ENCODE measurements around the gene GPR119.
A peak's percentile ranks its signal among the peaks of the same experiment; 100 is the strongest.
"Not testable (repeated sequence)": the region's sequence is repeated elsewhere in the genome, so short reads cannot be mapped to it uniquely, and the experiment has no call there.

The GPR119 gene

DNA sequence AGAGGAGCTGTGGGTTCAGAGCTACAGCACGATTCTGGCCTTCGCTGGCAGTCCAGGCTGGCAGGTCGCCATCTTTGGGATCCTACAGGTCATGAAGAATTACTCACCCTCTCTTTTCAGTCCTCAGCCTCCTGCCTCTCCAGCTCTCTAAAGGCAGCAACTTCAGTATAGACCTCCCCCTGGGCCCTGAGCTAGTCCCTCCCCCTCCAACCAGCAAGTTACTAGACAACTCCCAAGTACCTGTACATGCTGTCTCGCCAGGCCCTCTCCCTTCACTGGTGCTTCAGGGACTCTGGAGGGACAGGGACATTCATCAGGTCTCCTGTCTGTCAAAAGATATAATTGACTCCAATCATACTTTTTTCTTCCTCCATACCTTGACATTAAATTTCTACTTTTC, at the start of gene GPR119:
TSS of gene GPR119 (minus strand) at position 155 of the 400 bp plus-strand sequence. CDS start 227 bp downstream, outside the sequence.
- DNase-seq (ENCODE audit: low spot score): no peak

DNA sequence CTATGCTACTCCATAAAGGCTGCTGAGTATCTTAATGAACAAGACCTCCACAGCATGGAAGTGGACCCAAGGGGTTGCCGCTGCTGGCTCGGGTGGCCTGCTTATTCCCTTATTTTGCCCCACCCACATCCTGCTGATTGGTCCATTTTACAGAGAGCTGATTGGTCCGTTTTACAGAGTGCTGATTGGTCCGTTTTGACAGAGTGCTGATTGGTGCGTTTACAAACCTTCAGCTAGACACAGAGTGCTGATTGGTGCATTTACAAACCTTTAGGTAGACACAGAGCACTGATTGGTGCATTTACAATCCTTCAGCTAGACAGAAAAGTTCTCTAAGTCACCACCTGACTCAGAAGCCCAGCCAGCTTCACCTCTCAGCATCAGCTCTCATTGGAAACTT, 43.8 kb upstream of the GPR119 start:
- DNase-seq (ENCODE audit: low spot score): not testable (repeated sequence)

DNA sequence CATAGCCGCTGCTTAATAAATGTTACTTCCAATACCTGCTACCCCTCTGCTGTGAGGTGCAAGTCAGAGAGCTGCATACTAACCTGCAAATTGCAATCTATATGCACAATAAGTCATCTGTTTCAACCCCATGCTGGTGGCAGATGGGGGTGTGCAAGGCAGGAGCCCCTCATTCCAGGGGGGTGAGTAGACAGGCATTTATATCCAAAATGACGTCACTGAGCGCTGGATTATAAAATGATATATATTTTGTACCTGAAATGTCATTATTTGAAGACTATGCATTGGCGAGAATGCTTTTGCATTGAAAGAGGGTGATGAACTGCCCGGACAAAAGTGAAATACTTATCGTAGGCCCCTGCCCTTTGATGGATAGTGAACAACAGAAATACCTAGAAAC, 41.1 kb upstream of the GPR119 start:
- DNase-seq (ENCODE audit: low spot score): no peak

DNA sequence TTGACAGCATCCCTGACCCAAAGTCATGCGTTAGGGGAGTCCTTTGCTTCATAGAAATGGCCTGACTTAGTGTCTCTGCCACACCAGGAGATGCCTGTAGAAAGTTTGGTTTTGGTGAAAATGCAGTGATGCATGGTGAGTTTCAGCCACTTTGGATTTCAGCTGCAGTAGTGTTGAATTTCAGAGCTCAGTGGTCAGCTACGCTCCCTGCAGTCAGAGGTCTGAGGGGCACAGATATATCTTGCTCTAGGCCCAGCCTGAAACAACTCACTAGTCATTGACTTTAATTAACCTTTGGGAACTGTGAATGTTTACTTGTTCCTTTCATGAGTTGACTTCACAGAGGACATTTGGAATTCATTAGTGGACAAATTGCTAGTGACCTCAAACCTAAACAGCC, 33.8 kb upstream of the GPR119 start:
- no peak for DNase-seq (ENCODE audit: low spot score)

DNA sequence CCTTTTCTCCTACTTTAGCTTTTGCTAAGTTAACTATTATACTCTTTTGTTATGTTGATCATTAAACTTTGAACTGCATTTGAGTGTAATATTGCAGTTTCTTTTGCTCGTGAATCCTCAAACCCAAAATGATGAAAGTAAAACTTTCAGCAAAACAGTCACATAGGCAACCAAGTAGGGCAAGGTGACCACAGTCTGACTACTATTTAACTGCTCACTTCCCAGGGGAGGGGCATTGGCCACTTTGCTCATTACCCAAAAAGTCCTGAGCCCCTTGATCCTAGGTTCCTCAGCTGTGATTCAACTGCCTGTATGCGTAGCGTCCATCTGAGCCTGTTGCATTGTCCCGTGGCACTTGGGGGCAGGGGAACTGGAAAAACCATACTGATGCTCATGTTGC, 33.3 kb upstream of the GPR119 start:
- no peak for DNase-seq (ENCODE audit: low spot score)

DNA sequence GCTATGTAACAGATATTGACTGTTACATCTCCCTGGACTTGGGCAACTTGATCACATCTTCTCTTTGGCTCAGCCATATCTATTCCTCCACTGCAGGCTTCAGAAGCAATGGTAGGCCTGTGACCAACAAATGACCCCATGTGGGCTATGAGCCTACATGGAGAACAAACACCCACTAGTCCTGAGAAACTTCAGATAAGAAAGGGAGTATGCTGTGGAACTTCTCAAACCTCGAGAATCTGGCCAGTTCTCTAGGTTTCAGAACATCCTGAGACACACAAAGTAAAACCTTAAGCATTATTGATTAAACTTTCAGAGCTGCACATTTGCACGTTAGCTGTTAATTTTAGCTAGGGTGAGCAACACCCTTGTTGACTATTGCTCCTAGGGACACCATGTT, 32.6 kb upstream of the GPR119 start:
- DNase-seq (ENCODE audit: low spot score): no peak

DNA sequence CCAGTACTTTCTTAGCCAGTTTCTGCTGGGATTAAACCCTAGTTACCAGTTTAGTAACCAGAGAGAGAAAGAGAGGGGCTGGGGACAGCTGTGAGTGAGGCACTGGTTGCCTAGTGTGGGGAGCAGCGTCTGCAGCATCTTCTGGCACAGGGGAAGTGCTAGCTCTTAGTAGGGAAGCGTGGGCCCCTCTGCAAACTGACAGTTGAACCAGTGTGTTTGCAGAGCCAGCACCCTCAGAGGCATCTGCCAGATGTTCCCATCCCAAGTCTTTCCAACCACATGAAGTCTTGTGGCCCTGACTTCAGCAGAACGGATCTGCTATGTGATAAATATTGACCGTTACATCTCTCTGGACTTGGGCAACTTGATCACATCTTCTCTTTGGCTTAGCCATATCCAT, 31.3 kb upstream of the GPR119 start:
- DNase-seq (ENCODE audit: low spot score): no peak

DNA sequence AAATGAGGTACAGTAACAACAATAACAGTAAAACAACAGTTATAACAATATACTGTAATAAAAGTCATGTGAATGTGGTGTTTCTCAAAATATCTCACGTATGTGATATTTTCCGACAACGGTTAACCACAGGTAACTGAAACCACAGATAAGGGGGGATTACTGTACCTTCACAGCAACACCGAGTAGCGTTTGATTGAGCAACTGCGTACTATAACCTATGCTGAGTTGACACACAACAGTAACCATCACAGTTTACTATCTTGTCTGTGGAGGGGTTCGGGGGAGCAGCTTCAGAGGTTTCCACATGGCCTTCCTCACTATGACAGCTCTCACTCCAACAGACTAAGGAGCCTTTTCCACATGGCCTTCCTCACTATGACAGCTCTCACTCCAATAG, 29.7 kb upstream of the GPR119 start:
- no peak for DNase-seq (ENCODE audit: low spot score)

DNA sequence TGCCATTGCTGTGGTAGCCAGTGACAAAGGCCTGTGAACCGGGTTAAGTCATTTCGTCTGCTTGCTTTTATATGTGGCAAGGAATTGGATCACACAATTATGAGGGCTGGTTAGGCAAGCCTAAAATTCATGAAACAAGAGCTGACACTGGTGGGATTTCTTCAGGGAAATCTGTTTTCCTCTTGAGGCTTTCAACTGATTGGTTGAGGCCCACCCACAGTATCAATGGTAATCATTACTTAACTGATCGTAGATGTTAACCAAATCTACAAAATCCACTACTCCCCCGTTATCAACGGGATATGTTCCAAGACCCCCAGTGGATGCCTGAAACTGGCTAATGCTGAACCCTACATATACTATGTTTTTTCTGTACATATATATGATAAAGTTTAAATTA, 29.3 kb upstream of the GPR119 start:
- DNase-seq (ENCODE audit: low spot score): no peak

DNA sequence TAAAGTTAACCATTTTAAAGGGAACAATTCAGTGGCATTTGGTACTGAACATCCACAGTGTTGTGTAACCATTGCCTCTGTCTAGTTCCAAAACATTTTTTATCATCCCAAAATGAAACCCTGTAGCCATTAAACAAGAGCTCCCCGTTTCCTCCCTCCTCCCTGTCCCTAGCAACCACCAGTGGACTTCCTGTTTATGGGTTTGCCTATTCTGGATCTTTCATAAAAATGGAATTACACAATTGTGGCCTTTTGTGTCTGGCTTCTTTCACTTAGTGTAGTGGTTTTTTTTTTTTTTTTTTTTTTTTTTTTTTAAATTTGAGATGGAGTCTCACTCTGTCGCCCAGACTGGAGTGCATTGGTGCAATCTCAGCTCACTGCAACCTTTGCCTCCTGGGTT, 27.9 kb upstream of the GPR119 start:
- DNase-seq (ENCODE audit: low spot score): no peak

DNA sequence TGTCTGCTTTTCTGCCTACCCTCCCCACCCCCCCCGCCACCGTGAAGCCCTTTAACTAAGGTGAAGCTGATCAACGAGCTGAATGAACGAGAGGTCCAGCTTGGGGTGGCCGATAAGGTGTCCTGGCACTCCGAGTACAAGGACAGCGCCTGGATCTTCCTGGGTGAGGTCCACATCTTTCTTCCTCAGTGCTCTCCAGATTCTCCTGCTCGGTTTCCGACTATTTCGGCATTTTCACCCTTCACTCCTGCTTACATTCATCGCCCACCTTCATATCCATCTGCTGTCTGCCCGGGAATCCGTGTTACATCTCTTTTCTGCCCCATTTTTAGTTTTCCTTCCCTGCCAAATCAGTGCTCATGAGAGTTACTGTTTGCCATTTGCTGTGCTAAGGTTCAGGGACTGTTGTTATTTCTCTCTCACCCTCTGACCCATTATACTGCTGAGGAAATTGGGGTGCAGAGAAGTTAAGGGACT, 16.8 kb upstream of the GPR119 start:
- peak; percentile 12 for DNase-seq (ENCODE audit: low spot score)

DNA sequence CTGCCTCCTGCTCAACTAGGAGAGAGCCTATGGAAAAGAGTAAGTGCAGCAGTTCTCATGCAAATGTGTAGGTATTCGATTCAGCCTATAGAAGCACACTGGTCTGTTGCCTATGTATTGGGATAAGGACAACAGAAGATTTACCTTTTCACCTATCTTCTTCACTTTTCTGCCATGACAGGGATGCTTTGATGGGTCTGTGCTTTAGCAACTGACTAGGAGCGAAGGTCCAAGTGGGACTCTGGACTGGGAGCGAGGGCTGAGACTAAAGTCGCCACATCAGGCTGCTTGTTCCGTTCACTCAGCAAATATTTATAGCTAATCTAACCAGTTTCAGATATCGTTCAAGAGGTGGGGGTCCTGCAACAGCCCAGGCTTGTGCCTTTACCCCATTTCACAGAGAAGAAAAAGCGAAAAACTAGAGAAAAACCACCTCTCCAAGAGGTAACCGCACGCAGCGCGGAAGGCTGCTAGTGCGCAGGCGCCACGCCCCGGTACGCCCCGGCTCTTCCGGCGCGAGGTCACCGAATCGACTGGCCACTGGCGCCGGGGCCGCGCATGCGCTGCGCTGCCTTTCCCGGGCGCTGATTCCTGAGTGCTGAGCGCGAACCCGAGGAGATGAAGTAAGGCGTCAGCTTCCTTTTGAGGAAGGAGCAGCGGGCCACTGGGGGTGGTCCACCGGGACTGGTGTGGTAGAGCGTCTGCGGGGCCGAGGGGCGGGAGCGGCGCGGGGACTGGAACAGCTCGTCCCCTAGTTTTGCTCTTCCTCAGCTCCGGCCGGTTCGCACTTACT, 16.1 kb upstream of the GPR119 start, which contains the start of gene RBMX2:
TSS of gene RBMX2 (plus strand) at position 573 of the 793 bp plus-strand sequence. CDS start at position 619, 46 bp downstream.
- DNase-seq (ENCODE audit: low spot score): peak; percentile 63

DNA sequence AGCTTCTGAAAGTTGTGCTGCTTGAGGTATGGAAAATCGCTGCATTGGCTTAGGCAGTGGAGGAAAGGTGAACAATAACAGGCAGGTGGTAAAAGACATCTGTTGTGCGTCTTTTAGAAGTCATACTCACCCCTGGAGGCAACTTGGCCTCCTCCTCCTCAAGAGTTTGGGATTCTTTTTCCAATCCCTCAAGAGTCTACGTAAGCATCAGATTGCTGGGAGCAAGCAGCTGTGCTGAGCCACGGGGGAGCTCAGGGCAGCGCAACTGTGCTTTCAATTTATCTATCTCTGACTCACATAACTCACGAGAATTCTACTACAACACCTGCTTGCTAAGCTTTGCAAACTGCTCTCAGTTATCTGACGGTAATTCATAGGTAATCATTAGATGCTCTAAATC, 9.9 kb upstream of the GPR119 start:
- no peak for DNase-seq (ENCODE audit: low spot score)

DNA sequence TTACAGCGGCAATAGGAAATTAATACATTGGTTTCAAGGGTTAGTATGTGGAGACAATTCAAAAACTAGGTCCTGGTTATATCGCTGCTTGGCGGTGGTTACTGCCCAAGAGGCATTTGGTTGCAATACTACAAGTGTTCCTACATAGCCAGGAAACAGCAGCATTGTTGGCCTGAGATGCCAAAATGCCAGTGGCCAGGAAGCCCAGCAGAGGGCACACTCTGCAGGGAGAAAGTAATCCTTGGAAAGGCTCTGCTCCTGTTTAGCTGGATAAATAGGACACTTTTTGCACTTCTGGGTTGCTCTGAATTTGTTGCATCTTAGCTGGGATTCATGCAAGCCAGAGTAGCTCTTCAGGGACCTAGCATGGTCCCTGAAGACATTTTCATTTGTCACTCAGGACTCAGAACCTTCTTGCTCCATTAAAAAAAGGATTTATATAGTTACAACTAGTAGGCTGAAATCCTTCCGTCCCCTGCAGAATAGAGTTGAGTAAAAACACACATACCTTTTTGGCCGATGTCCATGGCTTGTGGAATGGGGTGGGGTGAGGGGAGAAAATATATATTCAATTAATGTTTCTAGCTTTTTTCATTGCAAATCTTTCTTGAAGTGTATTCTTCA, 8.1 kb upstream of the GPR119 start:
- peak; percentile 16 for DNase-seq (ENCODE audit: low spot score)

DNA sequence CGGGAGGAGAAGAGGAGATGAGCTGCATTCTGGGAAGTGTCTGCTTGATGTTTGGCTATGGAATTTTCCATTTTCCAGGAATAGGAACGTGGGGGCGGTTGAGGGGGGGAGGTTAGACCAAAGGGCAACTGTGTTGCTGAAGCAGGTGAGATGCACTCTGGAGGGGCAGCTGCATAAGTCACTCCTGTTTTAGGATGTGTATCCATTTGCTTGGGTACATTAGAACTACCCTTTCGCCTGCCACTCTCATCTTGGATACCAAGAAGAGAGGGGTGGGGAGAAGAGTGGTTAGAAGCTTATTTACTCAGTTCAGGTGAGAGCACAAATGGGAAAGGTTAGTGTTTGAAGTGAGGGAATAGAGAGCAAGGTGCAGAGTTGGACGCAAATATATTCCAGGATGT, 934 bp upstream of the GPR119 start:
- no peak for DNase-seq (ENCODE audit: low spot score)

DNA sequence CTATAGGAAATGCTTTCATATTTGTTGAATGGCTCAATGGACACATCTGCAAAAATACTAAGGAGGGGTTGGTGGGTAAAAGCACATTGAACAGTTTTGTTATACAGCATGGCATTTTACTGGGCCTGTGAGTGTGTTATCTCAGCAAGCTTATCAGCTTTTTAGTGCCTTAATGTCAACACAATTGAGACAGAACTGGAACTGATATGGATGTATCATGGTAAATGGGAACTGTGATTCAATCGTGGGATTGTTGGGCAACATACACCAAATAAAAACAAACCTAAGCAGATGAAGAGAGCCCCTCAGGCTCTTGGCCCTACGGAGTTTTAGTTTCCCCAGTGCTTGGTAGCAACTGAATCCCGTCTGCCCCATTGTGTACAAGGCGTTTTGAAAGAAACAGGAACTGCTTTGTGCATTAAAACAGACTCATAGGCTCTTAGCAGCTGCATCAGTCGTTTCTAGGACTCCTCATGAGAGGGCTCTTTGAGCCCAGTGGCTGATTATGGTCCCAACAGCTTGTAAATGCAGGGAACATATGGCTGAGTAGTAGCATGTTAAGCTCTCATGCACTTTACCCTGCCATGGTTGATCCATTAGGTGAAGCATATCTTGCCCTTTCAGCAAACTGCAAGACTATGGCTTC, 7.3 kb downstream of the GPR119 start:
- DNase-seq (ENCODE audit: low spot score): no peak

DNA sequence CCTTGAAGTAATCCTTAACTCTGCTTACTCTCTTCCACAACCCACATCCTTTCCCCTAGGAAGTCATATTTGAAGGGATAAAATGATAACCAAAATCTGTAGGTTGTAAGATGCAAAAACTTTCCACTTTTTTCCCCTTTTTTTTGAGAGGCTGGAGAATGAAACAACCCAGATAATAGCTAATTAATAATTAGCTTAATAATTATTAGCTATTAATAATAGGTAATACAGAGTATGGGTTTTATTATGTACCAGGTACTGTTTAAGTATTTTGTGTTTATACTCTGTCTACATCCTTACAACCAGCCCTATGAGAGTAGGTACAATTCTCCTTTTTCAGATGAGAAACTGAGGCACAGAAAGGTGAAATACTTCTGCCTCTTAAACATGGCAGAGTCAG, 9.4 kb downstream of the GPR119 start:
- DNase-seq (ENCODE audit: low spot score): no peak

DNA sequence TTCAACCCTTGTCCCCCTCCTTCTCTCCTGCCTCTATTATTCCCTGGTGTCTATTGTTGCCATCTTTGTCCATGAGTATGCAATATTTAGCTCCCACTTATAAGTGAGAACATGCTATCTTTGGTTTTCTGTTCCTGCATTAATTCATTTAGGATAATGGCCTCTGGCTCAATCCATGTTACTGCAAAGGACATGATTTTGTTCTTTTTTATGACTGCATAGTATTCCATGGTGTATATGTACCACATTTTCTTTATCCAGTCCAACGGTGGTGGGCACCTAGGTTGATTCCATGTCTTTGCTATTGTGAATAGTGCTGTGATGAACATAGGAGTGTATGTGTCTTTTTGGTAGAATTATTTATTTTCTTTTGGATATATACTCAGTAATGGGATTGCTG, 33.4 kb downstream of the GPR119 start:
- not testable (repeated sequence) for DNase-seq (ENCODE audit: low spot score)

DNA sequence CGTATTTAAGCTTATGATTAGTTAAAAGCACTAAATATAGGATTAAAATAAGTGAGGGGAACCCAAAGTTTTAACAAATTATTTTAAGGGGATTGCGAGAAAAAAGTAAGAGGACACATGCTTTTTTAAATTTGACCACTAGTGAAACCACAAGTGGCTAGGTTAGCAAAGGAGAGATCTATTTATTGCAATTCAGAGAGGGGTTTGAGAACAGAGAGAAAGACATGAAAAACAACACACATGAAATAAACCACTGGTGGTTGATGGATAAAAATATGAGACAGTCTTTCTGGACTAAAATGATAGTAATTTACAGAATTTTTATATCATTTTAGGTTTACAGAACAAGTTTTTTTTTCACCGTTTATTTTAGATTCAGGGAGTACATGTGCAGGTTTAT, 33.9 kb downstream of the GPR119 start:
- DNase-seq (ENCODE audit: low spot score): no peak

DNA sequence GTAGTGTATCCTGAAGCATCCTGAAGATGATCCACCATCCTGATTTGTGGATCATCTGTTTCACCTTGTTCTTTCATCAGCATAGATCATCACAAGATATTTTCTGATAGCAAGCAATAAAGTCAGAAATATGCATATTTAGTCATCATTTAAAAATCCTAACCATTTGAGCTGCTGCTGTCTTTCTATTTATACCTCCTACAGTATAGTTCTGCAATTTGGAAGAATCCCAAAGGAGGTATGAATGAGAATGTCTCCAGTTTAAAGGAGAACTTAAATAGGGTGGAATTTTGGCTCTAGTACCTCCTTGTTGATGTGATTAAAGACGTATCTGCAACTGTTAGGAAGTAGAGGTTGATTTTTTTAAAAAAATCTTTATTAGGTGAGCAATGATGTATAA, 38.2 kb downstream of the GPR119 start:
- DNase-seq (ENCODE audit: low spot score): no peak

DNA sequence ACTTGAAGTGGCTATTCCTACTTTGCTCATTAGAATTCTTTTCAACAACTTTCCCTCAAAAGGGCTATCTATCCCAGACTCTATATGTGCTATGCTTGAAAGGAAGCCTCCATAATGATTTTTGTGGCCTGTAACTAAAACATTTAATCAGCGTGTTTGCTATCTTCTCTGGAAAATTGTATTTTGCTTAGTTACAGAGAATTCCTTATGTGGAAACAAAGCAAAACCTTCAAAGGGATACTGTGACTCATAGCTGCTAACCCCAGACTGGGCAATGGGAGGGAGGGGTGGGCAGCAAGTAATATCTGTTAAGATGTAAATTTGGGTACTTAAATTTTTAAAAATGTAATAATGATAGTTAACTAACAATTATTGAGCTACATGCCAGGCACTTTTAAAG, 42.1 kb downstream of the GPR119 start:
- DNase-seq (ENCODE audit: low spot score): no peak

DNA sequence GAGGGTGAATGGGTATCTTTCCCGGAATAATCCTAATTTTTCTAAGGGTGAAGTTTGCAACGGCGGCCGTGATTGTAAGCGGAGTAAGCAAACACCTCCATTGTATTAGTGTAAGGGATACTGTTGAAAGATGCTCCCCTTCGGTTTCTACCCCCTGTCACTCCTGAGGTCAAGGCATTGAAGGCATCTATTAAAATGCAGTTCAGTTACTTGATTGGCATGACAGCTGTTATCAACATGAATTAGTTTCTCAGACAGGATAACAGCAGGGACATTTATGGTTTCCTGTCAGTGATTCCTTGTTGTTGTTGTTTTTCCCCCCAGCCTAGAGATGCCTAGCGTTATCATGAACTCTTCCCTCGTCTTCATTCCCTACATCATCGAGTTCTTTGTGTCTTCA, 45.2 kb downstream of the GPR119 start:
- DNase-seq (ENCODE audit: low spot score): peak; percentile 11

Data from NAMALWA (cell line).